Cardiac muscle cell (in vitro differentiated cells and primary cell): Measurements from ENCODE around the gene CHRNA1. TPM values are rescaled to one million over a fixed set of nuclear protein-coding genes. Genes with fewer than 3 reads are reported as not detected.
"Not testable (repeated sequence)": the region's sequence is repeated elsewhere in the genome, so short reads cannot be mapped to it uniquely, and the experiment has no call there.

ENCODE experiments used
- DNase-seq, 2 donors: peaks; one replicate each; pipeline versions ENCODE4 v3.0.0 to v3.0.0-alpha.2; 2010 to 2017; ENCODE audit warnings: low read depth in 1 of 2, low spot score in 1 of 2
- H3K27ac ChIP-seq: fragments of 200-600 bp; sonication (generic); 2 replicates; pipeline ENCODE4 v1.5.1; 2016
- H3K27me3 ChIP-seq: fragments of 200-600 bp; sonication (generic); 2 replicates; pipeline ENCODE4 v1.6.0; 2016; ENCODE audit warnings: control low read depth
- H3K36me3 ChIP-seq: fragments of 200-600 bp; sonication (generic); 2 replicates; pipeline ENCODE4 v1.5.1; 2016; ENCODE audit warnings: control low read depth
- H3K4me1 ChIP-seq: fragments of 200-600 bp; sonication (generic); 2 replicates; pipeline ENCODE4 v1.8.1; 2017; ENCODE audit warnings: low read depth, mild to moderate bottlenecking, mixed run types
- H3K4me3 ChIP-seq: fragments of 200-600 bp; sonication (generic); 2 replicates; pipeline ENCODE4 v1.5.1; 2016; ENCODE audit warnings: mild to moderate bottlenecking
- H3K9me3 ChIP-seq: fragments of 200-600 bp; sonication (generic); 2 replicates; pipeline ENCODE4 v1.5.1; 2017; ENCODE audit warnings: low read depth, mild to moderate bottlenecking, control low read depth
- polyA plus RNA-seq: library from polyadenylated mRNA; unstranded; fragments of >200 nt; fragmentation: Nextera tagmentation; extraction: Ambion mirVana; gene quantifications from 2 replicates; pipeline ENCODE4 v1.2.1, GENCODE V29; 2016
- total RNA-seq: library from RNA; depleted of rRNA; stranded (reverse); fragments of >200 nt; gene quantifications from 2 replicates; pipeline ENCODE4 v1.2.3, GENCODE V29; 2016
- TF ChIP-seq, protein P1 (sequence below): IDR thresholded peaks from 2 replicates; pipeline ENCODE4 v1.5.1; 2012; ENCODE audit warnings: low read depth, mild to moderate bottlenecking, low read length

The CHRNA1 gene
- total and polyA plus RNA-seq, 2 experiments from 2014 or later, result 1.1 TPM; not detected in 1

DNA sequence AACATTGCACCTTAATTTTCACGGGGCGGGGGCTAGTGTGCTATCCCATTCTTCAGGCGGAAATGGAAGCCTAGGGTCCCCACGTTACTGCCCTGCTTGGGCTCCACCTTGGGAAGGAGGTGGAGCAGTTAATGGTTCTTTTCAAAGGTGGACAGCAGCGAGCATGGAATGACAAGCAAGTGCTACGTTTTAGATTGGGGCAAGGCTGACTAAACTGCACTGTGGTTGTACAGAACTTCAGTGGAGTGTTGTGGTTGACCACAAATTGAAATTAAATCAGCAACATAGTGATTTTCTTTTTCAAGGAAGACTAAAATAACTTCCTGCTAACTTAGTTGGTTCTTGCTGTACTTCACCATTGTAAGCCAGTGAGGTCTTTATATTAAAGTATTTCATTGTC lies 47.0 kb downstream of the CHRNA1 start:
- H3K27ac ChIP-seq, result no peak overlapping the region
- H3K36me3 ChIP-seq, result no peaks in the 10 kb centered on the region
- no peak overlapping the region for H3K4me3 ChIP-seq
- DNase-seq, result peak in 1 of 2 donors; percentile 32
- TF ChIP-seq, protein P1, sequence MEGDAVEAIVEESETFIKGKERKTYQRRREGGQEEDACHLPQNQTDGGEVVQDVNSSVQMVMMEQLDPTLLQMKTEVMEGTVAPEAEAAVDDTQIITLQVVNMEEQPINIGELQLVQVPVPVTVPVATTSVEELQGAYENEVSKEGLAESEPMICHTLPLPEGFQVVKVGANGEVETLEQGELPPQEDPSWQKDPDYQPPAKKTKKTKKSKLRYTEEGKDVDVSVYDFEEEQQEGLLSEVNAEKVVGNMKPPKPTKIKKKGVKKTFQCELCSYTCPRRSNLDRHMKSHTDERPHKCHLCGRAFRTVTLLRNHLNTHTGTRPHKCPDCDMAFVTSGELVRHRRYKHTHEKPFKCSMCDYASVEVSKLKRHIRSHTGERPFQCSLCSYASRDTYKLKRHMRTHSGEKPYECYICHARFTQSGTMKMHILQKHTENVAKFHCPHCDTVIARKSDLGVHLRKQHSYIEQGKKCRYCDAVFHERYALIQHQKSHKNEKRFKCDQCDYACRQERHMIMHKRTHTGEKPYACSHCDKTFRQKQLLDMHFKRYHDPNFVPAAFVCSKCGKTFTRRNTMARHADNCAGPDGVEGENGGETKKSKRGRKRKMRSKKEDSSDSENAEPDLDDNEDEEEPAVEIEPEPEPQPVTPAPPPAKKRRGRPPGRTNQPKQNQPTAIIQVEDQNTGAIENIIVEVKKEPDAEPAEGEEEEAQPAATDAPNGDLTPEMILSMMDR, result no peak
- H3K4me1 ChIP-seq, result no peaks in the 10 kb centered on the region
- no peaks in the 10 kb centered on the region for H3K27me3 ChIP-seq
- no peaks in the 10 kb centered on the region for H3K9me3 ChIP-seq

DNA sequence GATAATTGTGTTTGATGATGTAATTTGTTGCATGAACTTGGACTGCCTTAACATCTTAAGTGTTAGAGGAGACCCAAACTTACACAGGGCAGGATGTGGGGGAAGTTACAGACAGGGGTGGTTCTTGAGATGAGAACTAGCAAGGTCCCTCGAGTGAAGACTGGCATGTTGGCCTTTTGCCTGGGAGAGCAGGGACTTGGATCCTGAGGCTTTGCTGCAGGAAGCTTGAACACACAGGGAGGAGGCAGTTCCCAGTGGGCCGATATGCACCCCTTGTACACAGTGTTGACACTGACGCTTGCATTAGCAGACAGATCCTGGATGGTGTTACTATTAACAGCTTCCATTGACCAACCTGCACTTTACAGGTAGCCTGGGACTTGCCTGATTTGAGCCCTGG lies 47.5 kb downstream of the CHRNA1 start:
- no peak overlapping the region for H3K27ac ChIP-seq
- H3K36me3 ChIP-seq, result no peaks in the 10 kb centered on the region
- H3K27me3 ChIP-seq, result no peaks in the 10 kb centered on the region
- TF ChIP-seq, protein P1, result no peak
- H3K4me3 ChIP-seq, result no peak overlapping the region
- DNase-seq, result peak in 1 of 2 donors; percentile 5
- H3K9me3 ChIP-seq, result no peaks in the 10 kb centered on the region
- H3K4me1 ChIP-seq, result no peaks in the 10 kb centered on the region

DNA sequence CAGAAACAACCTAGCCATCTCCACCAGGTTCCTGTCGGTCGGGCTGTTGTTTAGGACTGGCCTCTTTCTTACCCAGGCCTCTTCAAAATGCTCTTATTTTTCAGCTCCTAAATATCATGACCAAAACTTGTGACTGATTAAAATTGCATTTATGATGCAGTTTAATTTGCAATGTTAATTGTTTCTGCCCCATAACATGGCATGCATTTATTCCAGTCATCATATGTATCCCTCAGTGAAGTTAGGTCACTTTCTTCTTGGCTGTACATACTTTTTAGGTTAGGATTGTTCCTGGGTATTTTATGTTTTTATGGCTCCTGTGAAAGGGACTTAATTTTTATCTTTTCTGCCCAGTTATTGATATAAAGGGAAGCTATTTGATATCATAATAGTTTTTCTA lies 50.6 kb downstream of the CHRNA1 start:
- no peak for DNase-seq
- Histone ChIP-seq H3K27me3 (no peaks in the 10 kb centered on the region), H3K9me3 (no peaks in the 10 kb centered on the region), H3K4me1 (no peaks in the 10 kb centered on the region), H3K27ac (no peak overlapping the region), H3K4me3 (no peak overlapping the region), H3K36me3 (no peaks in the 10 kb centered on the region)
- TF ChIP-seq, protein P1, result no peak

DNA sequence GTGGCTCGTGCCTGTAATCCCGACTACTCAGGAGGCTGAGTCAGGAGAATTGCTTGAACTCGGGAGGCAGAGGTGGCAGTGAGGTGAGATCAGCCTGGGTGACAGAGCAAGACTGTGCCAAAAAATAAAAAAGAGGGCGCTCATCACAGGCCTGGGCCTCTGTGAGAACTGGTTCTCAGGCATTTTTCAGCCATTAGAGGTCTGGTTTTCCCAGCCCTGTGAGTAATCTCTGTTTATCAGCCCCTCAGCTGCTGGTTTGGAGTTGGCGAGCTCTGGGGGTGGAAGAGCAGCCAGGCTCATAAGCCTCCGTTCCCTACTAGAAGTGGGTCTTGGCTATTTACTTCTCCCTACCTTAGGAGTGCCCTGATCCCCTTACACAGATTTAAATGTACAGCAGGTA lies 53.1 kb downstream of the CHRNA1 start:
- TF ChIP-seq, protein P1, result no peak
- Histone ChIP-seq H3K4me3 (no peak overlapping the region), H3K4me1 (no peaks in the 10 kb centered on the region), H3K27me3 (peaks cover 4% of the 10 kb centered on the region), H3K36me3 (no peaks in the 10 kb centered on the region), H3K27ac (no peak overlapping the region), H3K9me3 (no peaks in the 10 kb centered on the region)
- DNase-seq, result peak in 1 of 2 donors; percentile 51

DNA sequence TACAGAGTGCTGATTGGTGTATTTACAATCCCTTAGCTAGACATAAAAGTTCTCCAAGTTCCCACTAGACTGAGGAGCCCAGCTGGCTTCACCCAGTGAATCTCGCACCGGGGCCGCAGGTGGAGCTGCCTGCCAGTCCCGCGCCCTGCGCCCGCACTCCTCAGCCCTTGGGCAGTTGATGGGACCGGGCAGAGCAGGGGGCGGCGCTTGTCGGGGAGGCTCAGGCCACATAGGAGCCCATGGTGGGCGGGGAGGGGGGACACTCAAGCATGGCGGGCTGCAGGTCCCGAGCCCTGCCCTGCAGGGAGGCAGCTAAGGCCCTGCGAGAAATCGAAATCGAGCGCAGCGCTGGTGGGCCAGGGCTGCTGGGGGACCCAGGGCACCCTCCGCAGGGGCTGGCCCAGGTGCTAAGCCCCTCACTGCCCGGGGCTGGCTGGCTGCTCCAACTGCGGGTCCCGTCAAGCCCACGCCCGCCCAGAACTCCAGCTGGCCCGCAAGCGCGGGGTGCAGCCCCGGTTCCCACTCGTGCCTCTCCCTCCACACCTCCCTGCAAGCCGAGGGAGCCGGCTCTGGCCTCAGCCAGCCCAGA lies 54.8 kb downstream of the CHRNA1 start:
- not testable (repeated sequence) for H3K27ac ChIP-seq, DNase-seq, H3K9me3 ChIP-seq, H3K4me3 ChIP-seq, H3K4me1 ChIP-seq, H3K36me3 ChIP-seq
- H3K27me3 ChIP-seq, result peaks cover 14% of the 10 kb centered on the region

DNA sequence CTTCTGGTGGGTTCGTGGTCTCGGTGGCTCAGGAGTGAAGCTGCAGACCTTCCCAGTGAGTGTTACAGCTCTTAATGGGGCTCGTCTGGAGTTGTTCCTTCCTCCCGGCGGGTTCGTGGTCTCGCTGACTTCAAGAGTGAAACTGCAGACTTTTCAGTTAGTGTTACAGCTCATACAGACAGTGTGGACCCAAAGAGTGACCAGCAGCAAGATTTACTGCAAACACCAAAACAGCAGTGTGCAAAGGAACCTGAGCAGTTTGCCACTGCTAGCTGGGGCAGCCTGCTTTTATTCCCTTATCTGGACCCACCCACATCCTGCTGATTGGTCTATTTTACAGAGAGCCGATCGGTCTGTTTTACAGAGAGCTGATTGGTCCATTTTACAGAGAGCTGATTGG lies 55.6 kb downstream of the CHRNA1 start:
- Histone ChIP-seq H3K4me3 (no peak overlapping the region), H3K27ac (no peak overlapping the region), H3K36me3 (no peaks in the 10 kb centered on the region), H3K27me3 (peaks cover 14% of the 10 kb centered on the region), H3K9me3 (no peaks in the 10 kb centered on the region), H3K4me1 (no peaks in the 10 kb centered on the region)
- TF ChIP-seq, protein P1, result no peak
- DNase-seq, result no peak
